H1 (cell line): ENCODE results near the gene SHROOM2.

Source experiments
- CBX8 ChIP-seq: fragments of 300-800, 300-1000 bp; sonication (generic); IDR thresholded peaks from 2 replicates; pipeline ENCODE4 v1.7.1; 2016; ENCODE audit warnings: low read depth, low read length, borderline replicate concordance
- CEBPB ChIP-seq: IDR thresholded peaks from 2 replicates; pipeline ENCODE4 v1.6.1; 2012; ENCODE audit warnings: low read depth, low read length
- EZH2 ChIP-seq: fragments of 200-600 bp; sonication (generic); IDR thresholded peaks from 2 replicates; pipeline ENCODE4 v1.7.1; 2012; ENCODE audit warnings: low read depth, mild to moderate bottlenecking, moderate library complexity, low read length, inconsistent platforms; ENCODE audit not compliant: severe bottlenecking
- KDM1A ChIP-seq: fragments of 200-600, 300-600 bp; sonication (generic); IDR thresholded peaks from 2 replicates; pipeline ENCODE4 v1.7.1; 2016; ENCODE audit warnings: mild to moderate bottlenecking, low read length, borderline replicate concordance
- POLR2A ChIP-seq, 2 experiments: IDR thresholded peaks; 1 replicate in 1 of 2; 2 replicates in 1 of 2; pipeline ENCODE4 v1.6.1; 2011; ENCODE audit warnings: low read depth in 2 of 2, low read length in 2 of 2, mild to moderate bottlenecking in 2 of 2; ENCODE audit errors: control extremely low read depth in 1 of 2
- SRF ChIP-seq: IDR thresholded peaks from 2 replicates; pipeline ENCODE4 v1.6.1; 2011; ENCODE audit warnings: mild to moderate bottlenecking, low read depth, low read length, moderate library complexity
- SUZ12 ChIP-seq: fragments of 200-600 bp; sonication (generic); IDR thresholded peaks from 2 replicates; pipeline ENCODE4 v1.6.1; 2012; ENCODE audit warnings: mild to moderate bottlenecking, inconsistent platforms, low read length, moderate library complexity, mixed read lengths
- TF ChIP-seq, protein P1 (sequence below), 3 experiments: IDR thresholded peaks; 1 replicate in 2 of 3; 2 replicates in 1 of 3; pipeline versions ENCODE4 v1.5.1 to v1.6.1; 2011; ENCODE audit warnings: low read length in 3 of 3, mild to moderate bottlenecking in 3 of 3, inconsistent platforms in 2 of 3, low read depth in 1 of 3, moderate library complexity in 1 of 3; ENCODE audit not compliant: insufficient read depth in 1 of 3; ENCODE audit errors: control extremely low read depth in 1 of 3

DNA sequence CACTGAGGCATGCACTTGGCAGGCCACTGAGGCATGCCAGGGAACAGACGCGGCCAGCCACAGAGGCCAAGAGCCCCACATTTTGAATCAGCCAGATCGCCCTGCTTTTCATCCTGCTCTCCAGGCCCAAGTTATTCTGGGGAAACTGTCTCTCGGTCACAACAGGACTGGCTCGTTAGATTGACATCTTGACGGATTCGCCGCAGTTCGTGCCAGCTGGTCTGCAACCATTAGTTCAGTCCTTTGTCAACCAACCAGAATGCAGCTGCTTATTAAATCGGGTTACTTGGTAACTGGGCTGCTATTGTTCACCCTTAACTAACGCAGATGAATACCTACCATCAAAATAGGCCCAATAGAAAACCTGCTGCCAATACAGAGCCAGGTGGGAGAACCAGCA lies 197.6 kb downstream of the SHROOM2 start:
- TF ChIP-seq CBX8 (no peak), EZH2 (no peak), POLR2A (IDR thresholded peaks at IDR 0.05; ENCODE audit: control extremely low read depth in 1 of 2, low read depth in 2 of 2, low read length in 2 of 2) (no peak), SUZ12 (no peak), SRF (no peak), CEBPB (no peak), KDM1A (no peak)
- TF ChIP-seq, protein P1, sequence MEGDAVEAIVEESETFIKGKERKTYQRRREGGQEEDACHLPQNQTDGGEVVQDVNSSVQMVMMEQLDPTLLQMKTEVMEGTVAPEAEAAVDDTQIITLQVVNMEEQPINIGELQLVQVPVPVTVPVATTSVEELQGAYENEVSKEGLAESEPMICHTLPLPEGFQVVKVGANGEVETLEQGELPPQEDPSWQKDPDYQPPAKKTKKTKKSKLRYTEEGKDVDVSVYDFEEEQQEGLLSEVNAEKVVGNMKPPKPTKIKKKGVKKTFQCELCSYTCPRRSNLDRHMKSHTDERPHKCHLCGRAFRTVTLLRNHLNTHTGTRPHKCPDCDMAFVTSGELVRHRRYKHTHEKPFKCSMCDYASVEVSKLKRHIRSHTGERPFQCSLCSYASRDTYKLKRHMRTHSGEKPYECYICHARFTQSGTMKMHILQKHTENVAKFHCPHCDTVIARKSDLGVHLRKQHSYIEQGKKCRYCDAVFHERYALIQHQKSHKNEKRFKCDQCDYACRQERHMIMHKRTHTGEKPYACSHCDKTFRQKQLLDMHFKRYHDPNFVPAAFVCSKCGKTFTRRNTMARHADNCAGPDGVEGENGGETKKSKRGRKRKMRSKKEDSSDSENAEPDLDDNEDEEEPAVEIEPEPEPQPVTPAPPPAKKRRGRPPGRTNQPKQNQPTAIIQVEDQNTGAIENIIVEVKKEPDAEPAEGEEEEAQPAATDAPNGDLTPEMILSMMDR (IDR thresholded peaks at IDR 0.05; ENCODE audit: control extremely low read depth in 1 of 3, insufficient read depth in 1 of 3, low read depth in 1 of 3, low read length in 3 of 3) = no peak
